Kidney epithelial cell (primary cell): Measurements from ENCODE around the gene METTL22. TPM values are rescaled to one million over a fixed set of nuclear protein-coding genes. Genes with fewer than 3 reads are reported as not detected.

ENCODE experiments used
- DNase-seq: peaks from one replicate; pipeline ENCODE4 v3.0.0-alpha.2; 2010; ENCODE audit warnings: low read depth
- H3K27me3 ChIP-seq: 2 replicates; pipeline ENCODE4 v1.6.0; 2011; ENCODE audit warnings: low read length; ENCODE audit not compliant: control insufficient read depth, insufficient read depth
- H3K36me3 ChIP-seq: 2 replicates; pipeline ENCODE4 v1.5.1; 2011; ENCODE audit warnings: low read length; ENCODE audit not compliant: control insufficient read depth, insufficient read depth
- H3K4me3 ChIP-seq: 2 replicates; pipeline ENCODE4 v1.5.1; 2011; ENCODE audit warnings: low read depth, mild to moderate bottlenecking, control low read depth, low read length
- CTCF ChIP-seq: IDR thresholded peaks from 2 replicates; pipeline ENCODE4 v1.5.1; 2011; ENCODE audit warnings: mild to moderate bottlenecking, moderate library complexity, low read length, control low read depth, inconsistent platforms; ENCODE audit not compliant: insufficient read depth, poor library complexity, severe bottlenecking
- total RNA-seq: library from RNA; depleted of rRNA; stranded (reverse); fragments of >200 nt; gene quantifications from 2 replicates; pipeline ENCODE4 v1.2.3, GENCODE V29; 2015

METTL22 gene
- total RNA-seq, 1 donor from 2014 or later, result 24.5 TPM

GRCh38 chr16:8596581-8596980 is 24.9 kb upstream of the METTL22 start:
- H3K36me3 ChIP-seq, result no peaks in the 10 kb centered on the region
- DNase-seq, result no peak
- no peak overlapping the region for H3K4me3 ChIP-seq
- H3K27me3 ChIP-seq, result peaks cover 2% of the 10 kb centered on the region
- no peak for TF ChIP-seq CTCF

- no peak for DNase-seq
- H3K36me3 ChIP-seq, result no peaks in the 10 kb centered on the region
- no peaks in the 10 kb centered on the region for H3K27me3 ChIP-seq
- no peak overlapping the region for H3K4me3 ChIP-seq
- no peak for TF ChIP-seq CTCF
Measured at GRCh38 chr16:8600144-8600775, 21.2 kb upstream of the METTL22 start.

- no peak for DNase-seq
- TF ChIP-seq CTCF, result no peak
- no peaks in the 10 kb centered on the region for H3K36me3 ChIP-seq
Measured at GRCh38 chr16:8605554-8605953, 15.9 kb upstream of the METTL22 start.

GRCh38 chr16:8607214-8607613 is 14.3 kb upstream of the METTL22 start:
- Histone ChIP-seq H3K36me3 (no peaks in the 10 kb centered on the region), H3K27me3 (peaks cover 2% of the 10 kb centered on the region), H3K4me3 (no peak overlapping the region)
- TF ChIP-seq CTCF, result no peak
- no peak for DNase-seq

More at GRCh38 chr16:8605554-8605953, 15.9 kb upstream of the METTL22 start:
- no peak overlapping the region for H3K4me3 ChIP-seq
- H3K27me3 ChIP-seq, result peaks cover 2% of the 10 kb centered on the region

GRCh38 chr16:8611122-8611521 is 10.4 kb upstream of the METTL22 start:
- no peak for DNase-seq
- H3K4me3 ChIP-seq, result no peak overlapping the region
- peaks cover 2% of the 10 kb centered on the region for H3K27me3 ChIP-seq
- no peaks in the 10 kb centered on the region for H3K36me3 ChIP-seq
- no peak for TF ChIP-seq CTCF
